GM12878 (cell line): ENCODE measurements around the gene PAM16. TPM values are rescaled to one million over a fixed set of nuclear protein-coding genes. Genes with fewer than 3 reads are reported as not detected.
A peak's percentile ranks its signal among the peaks of the same experiment; 100 is the strongest.

Source experiments
- CHD4 ChIP-seq: fragments of 200-600 bp; sonication (generic); IDR thresholded peaks from 2 replicates; pipeline ENCODE4 v1.6.1; 2016; ENCODE audit warnings: mild to moderate bottlenecking
- CREB1 ChIP-seq: IDR thresholded peaks from 2 replicates; pipeline ENCODE4 v1.6.1; 2012; ENCODE audit warnings: low read depth, mild to moderate bottlenecking, inconsistent platforms
- CREM ChIP-seq: IDR thresholded peaks from 2 replicates; pipeline ENCODE4 v1.6.1; 2014; ENCODE audit warnings: antibody characterized with exemption, low read depth
- IKZF2 ChIP-seq, 2 experiments: fragments of 450-650 bp; IDR thresholded peaks; 2 replicates each; pipeline ENCODE4 v1.6.1; 2017; ENCODE audit warnings: mild to moderate bottlenecking in 2 of 2, moderate library complexity in 2 of 2
- KDM1A ChIP-seq: fragments of 200-600 bp; sonication (generic); IDR thresholded peaks from 2 replicates; pipeline ENCODE4 v1.6.1; 2016; ENCODE audit warnings: borderline replicate concordance
- MEF2B ChIP-seq: fragments of 450-650 bp; IDR thresholded peaks from 2 replicates; pipeline ENCODE4 v1.6.1; 2018; ENCODE audit warnings: mild to moderate bottlenecking, moderate library complexity; ENCODE audit not compliant: partially characterized antibody, poor library complexity, severe bottlenecking
- MTA3 ChIP-seq: IDR thresholded peaks from 2 replicates; pipeline ENCODE4 v1.6.1; 2012; ENCODE audit warnings: low read length, inconsistent platforms, borderline replicate concordance
- MYC ChIP-seq: IDR thresholded peaks from 2 replicates; pipeline ENCODE4 v1.6.1; 2011; ENCODE audit warnings: mild to moderate bottlenecking, low read length, moderate library complexity, inconsistent platforms; ENCODE audit not compliant: insufficient read depth, insufficient replicate concordance, insufficient read length, severe bottlenecking
- NFYB ChIP-seq: IDR thresholded peaks from 2 replicates; pipeline ENCODE4 v1.6.1; 2011; ENCODE audit warnings: low read depth, mild to moderate bottlenecking, low read length, improper control_type of control experiment, moderate library complexity; ENCODE audit not compliant: insufficient read depth
- PAX8 ChIP-seq: fragments of 450-650 bp; IDR thresholded peaks from 2 replicates; pipeline ENCODE4 v1.6.1; 2017; ENCODE audit warnings: mild to moderate bottlenecking, moderate library complexity
- PKNOX1 ChIP-seq: fragments of 450-650 bp; IDR thresholded peaks from 2 replicates; pipeline ENCODE4 v1.6.1; 2016; ENCODE audit warnings: mild to moderate bottlenecking
- PML ChIP-seq: IDR thresholded peaks from 2 replicates; pipeline ENCODE4 v1.6.1; 2012; ENCODE audit warnings: low read length, inconsistent platforms
- RBBP5 ChIP-seq: fragments of 200-600 bp; sonication (generic); conservative IDR thresholded peaks from 2 replicates; pipeline ENCODE4 v1.6.1; 2016
- SMARCA5 ChIP-seq: fragments of 450-650 bp; IDR thresholded peaks from 2 replicates; pipeline ENCODE4 v1.6.1; 2017; ENCODE audit warnings: mild to moderate bottlenecking
- SP1 ChIP-seq: IDR thresholded peaks from one replicate; pipeline ENCODE4 v1.6.1; 2011; ENCODE audit warnings: low read depth, low read length
- SPI1 ChIP-seq: IDR thresholded peaks from 2 replicates; pipeline ENCODE4 v1.6.1; 2011; ENCODE audit warnings: low read depth, mild to moderate bottlenecking, low read length, moderate library complexity, borderline replicate concordance; ENCODE audit not compliant: insufficient read depth
- SREBF2 ChIP-seq: IDR thresholded peaks from 2 replicates; pipeline ENCODE4 v1.6.1; 2012; ENCODE audit warnings: mild to moderate bottlenecking, low read length
- SRF ChIP-seq, 2 experiments: IDR thresholded peaks; 2 replicates each; pipeline ENCODE4 v1.6.1; 2011; ENCODE audit warnings: low read depth in 2 of 2, low read length in 2 of 2, mild to moderate bottlenecking in 1 of 2, moderate library complexity in 1 of 2
- ZBED1 ChIP-seq: IDR thresholded peaks from 2 replicates; pipeline ENCODE4 v1.6.1; 2016; ENCODE audit warnings: borderline replicate concordance
- ZNF217 ChIP-seq: fragments of 450-650 bp; IDR thresholded peaks from 2 replicates; pipeline ENCODE4 v1.6.1; 2017; ENCODE audit warnings: antibody characterized with exemption, mild to moderate bottlenecking
- ZNF592 ChIP-seq: fragments of 450-650 bp; IDR thresholded peaks from 2 replicates; pipeline ENCODE4 v1.6.1; 2017; ENCODE audit warnings: mild to moderate bottlenecking, moderate library complexity
- polyA plus RNA-seq, 11 experiments: library from polyadenylated mRNA; depleted of rRNA in 4 of 11; unstranded in 6 of 11; stranded (reverse) in 5 of 11; fragments of >200 nt; fragmentation: Nextera tagmentation in 4 of 11; fragmentation: Illumina TruSeq in 1 of 11; extraction: Ambion mirVana in 4 of 11; extraction: Trizol in 1 of 11; gene quantifications; 1 replicate in 1 of 11; 2 replicates in 10 of 11; pipeline versions ENCODE4 v1.2.1 to v1.2.3, GENCODE V29; 2011 to 2016; ENCODE audit warnings: inconsistent platforms in 2 of 11, missing spikeins in 2 of 11, low read depth in 1 of 11
- total RNA-seq, 4 experiments: library from RNA; depleted of rRNA in 3 of 4; stranded (reverse); fragments of >200 nt in 3 of 4; fragmentation: Illumina TruSeq in 1 of 4; extraction: Trizol in 1 of 4; gene quantifications; 2 replicates each; pipeline versions ENCODE4 v1.2.1 to v1.2.3, GENCODE V29; 2013 to 2021
- TF ChIP-seq, protein P1 (sequence below): IDR thresholded peaks from 2 replicates; pipeline ENCODE4 v1.6.1; 2011; ENCODE audit warnings: borderline replicate concordance, low read depth, mild to moderate bottlenecking, moderate library complexity, mixed read lengths, low read length; ENCODE audit not compliant: insufficient read depth; ENCODE audit errors: extremely low read length
- TF ChIP-seq, protein P2 (sequence below): IDR thresholded peaks from 2 replicates; pipeline ENCODE4 v1.6.1; 2012; ENCODE audit warnings: low read depth, low read length, improper control_type of control experiment

The PAM16 gene
- total and polyA plus RNA-seq, 10 of the 15 experiments (the other 5 are each of a cell fraction or from before 2014, with no cell fraction given) = 18.5 to 94.3 (median 51.5) TPM

GRCh38 chr16:4325253-4325758 is 25.8 kb downstream of the PAM16 start (continued):
- TF ChIP-seq SRF (IDR thresholded peaks at IDR 0.05; ENCODE audit: low read depth in 2 of 2, low read length in 2 of 2) (no peak), SPI1 (peak; percentile 98), MTA3 (no peak), CHD4 (no peak), SREBF2 (no peak), RBBP5 (no peak), CREB1 (no peak), PKNOX1 (no peak), MYC (no peak), ZNF592 (no peak), PAX8 (no peak), KDM1A (no peak; the same call in 1 of the 2 replicates), NFYB (no peak), MEF2B (peak; percentile 28), SMARCA5 (peak; percentile 69), SP1 (no peak), CREM (no peak), ZNF217 (peak; percentile 49; the same call in 1 of the 2 replicates), ZBED1 (no peak), IKZF2 (IDR thresholded peaks at IDR 0.05) (no peak), PML (no peak)
- TF ChIP-seq, protein P1, sequence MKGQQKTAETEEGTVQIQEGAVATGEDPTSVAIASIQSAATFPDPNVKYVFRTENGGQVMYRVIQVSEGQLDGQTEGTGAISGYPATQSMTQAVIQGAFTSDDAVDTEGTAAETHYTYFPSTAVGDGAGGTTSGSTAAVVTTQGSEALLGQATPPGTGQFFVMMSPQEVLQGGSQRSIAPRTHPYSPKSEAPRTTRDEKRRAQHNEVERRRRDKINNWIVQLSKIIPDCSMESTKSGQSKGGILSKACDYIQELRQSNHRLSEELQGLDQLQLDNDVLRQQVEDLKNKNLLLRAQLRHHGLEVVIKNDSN = no peak
- TF ChIP-seq, protein P2, sequence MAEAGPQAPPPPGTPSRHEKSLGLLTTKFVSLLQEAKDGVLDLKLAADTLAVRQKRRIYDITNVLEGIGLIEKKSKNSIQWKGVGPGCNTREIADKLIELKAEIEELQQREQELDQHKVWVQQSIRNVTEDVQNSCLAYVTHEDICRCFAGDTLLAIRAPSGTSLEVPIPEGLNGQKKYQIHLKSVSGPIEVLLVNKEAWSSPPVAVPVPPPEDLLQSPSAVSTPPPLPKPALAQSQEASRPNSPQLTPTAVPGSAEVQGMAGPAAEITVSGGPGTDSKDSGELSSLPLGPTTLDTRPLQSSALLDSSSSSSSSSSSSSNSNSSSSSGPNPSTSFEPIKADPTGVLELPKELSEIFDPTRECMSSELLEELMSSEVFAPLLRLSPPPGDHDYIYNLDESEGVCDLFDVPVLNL = no peak
